ENCODE results near the gene NLRP14.

Gene NLRP14
- total RNA-seq, result 0 reads per million in 4 donors

- no peak for DNase-seq
Observed at GRCh38 chr11:7020183-7020917, at the start of gene NLRP14, which contains the start of gene ZNF214. NLRP14 (plus strand) TSS chr11:7020479; CDS start chr11:7038587, 18,108 bp downstream. ZNF214 (minus strand) TSS chr11:7020346; CDS start chr11:7002835, 17,511 bp downstream.

DNA sequence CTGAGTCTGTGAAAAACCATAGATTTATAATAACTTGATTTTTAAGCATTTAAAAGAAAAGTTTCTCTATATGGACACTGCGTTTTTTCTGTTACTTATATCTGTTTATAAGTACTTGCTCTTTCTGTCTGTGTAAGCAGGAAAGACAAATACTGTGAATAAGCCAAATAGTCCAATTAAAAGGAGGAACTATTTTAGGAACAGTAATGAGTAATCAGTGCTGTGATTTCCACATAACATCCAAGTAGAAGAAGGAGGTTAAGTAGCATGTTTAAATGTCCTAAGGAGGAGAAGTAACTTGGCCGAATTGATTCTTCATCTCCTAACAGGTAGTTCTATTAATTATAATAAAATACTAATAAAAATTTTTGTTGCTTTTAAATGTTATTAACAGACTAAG, 40.9 kb upstream of the NLRP14 start:
- no peak for DNase-seq

DNA sequence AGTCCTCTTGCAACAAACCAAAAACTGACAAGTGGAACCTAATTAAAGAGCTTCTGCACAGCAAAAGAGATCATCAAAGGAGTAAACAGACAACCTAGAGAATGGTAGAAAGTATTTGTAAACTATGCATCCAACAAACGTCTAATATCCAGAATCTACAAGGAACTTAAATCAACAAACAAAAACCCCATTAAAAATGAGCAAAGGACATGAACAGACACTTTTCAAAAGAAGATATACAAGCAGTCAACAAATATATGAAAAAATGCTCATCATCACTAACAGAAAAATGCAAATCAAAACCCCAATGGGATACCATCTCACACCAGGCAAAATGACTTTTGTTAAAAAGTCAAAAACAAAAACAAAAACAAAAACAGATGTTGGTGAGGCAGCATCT, 33.8 kb upstream of the NLRP14 start:
- no peak for DNase-seq

DNA sequence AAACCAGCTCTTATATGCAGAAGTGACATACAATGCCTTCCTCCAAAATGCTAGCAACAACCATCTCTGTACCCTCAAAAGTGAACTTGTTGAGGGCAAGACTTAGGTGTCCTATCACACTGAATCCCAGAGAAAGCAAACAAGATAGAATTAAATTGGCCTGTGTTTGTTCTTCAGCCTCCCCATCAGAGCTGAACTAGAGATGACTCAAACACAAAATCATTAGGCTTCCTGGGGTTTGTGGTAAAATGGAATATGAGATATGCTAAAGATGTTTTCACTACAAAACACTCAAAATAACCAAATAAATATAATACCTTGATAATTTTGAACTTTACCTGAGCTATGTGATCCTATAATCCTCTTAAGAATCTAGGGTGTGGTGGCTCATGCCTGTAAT, 31.8 kb upstream of the NLRP14 start:
- no peak for DNase-seq

GRCh38 chr11:6991227-6991626, 29.1 kb upstream of the NLRP14 start:
- DNase-seq, result no peak

DNA sequence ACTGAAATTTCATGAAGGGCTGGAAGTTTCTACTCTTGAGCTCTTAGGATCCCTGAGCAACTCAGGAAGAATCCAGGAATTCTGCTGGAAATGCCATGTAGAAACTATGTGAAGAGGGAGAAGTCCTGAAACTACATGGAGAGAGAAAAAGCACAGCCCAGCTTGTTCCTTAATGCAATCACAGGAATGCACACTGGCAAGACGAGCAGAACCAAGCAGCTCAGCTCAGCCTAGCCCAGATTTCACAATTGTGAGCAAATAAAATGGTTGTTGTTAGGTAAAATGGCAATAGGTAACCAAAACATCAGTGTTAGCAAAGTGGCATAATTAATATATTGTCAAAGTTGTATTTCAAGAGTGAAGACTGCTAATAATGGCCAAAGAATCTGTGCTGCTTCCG, 28.3 kb upstream of the NLRP14 start:
- no peak for DNase-seq

GRCh38 chr11:6992457-6993417, 27.5 kb upstream of the NLRP14 start:
- DNase-seq, result no peak

- DNase-seq, result no peak
Observed at GRCh38 chr11:6995703-6996102, 24.6 kb upstream of the NLRP14 start.

DNA sequence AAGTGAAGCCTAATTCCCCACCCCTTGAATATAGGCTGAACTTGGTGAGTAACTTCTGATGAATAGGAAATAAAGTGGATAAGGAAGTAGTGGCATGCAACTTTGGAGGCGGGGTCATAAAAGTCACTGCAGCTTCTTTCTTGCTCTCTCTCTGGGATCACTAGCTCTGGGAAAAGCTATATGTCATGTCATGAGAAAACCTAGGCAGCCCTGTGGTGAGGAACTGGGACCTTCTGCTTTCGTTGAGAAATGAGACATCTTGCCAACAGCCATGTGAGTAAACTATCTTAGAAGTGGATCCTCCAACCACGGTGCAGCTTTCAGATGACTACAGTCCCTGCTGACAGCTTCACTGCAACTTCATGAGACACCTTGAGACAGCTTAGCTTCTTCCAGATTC, 15.8 kb upstream of the NLRP14 start:
- DNase-seq, result no peak

- no peak for DNase-seq
Observed at GRCh38 chr11:7014118-7014517, 6.2 kb upstream of the NLRP14 start.

GRCh38 chr11:7016011-7016410, 4.3 kb upstream of the NLRP14 start:
- DNase-seq, result no peak

DNA sequence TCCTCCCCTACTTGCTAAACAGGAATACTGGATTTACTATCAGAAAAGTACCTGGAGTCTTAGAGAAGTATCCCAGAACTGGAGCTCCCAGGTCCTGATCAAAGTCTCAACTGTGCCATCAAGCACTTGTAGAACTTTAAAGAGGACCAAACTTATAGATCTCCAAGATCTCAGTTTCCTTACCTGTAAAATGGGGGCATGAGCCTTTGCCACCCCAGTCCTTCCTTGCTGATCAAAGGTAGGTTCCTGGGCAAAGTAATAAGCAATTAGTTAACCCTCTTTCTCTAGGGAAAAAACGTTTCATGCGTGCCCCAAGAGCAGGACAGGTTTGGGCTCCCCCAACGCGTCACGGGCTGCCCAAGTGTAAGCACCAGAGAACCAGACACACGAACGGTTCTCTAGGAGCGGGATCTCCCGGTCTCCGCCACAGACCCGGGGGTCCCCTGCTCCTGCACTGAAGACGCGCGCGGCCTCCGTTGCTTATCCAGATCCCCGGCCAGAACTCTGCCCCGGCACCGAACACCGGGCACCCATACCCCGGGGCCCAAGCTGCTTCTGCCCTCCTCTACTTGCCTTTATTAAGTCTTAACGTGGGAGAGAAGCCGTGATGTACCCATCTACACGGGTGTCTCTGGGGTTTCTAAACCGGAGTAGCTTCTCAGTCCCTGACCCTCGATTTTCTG, 638 bp upstream of the NLRP14 start:
- no peak for DNase-seq

DNA sequence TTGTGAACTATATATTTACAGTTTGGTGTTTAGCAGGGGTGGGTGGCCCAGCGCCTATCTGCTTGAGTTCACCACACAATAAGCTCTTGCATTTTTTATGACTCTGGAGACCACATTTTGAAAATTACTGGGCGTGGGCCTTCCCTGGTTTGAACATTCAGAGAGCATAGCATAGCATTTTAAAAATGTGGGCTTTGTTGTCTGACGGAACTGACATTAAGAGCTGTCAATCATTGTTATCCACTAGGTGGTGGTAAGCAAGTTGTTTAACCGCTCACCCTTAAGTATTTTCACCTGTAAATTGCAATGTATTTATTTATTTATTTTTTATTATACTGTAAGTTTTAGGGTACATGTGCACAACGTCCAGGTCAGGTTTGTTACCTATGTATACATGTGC, 1.0 kb downstream of the NLRP14 start:
- DNase-seq, result no peak

GRCh38 chr11:7028141-7028540, 7.9 kb downstream of the NLRP14 start:
- no peak for DNase-seq

DNA sequence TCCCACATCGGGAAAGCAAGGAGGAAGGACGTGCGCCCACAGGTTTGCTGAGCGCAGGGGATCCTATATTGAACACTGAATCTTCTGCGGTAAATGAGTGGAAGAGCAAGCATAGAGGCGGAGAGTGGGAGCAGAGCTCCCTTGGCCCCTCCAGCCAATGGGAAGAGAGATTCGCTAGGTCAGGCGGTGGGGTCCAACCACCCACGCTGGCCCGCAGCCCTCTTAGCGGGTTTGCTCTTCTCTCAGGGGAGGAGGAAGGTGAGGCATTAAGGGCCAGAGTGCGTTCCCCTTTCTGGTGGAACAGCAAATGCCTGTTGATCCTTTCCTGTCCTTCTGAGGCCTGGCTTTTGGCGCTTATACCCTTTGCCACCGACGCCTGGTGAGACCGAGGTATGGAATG, 10.6 kb downstream of the NLRP14 start:
- DNase-seq, result no peak

DNA sequence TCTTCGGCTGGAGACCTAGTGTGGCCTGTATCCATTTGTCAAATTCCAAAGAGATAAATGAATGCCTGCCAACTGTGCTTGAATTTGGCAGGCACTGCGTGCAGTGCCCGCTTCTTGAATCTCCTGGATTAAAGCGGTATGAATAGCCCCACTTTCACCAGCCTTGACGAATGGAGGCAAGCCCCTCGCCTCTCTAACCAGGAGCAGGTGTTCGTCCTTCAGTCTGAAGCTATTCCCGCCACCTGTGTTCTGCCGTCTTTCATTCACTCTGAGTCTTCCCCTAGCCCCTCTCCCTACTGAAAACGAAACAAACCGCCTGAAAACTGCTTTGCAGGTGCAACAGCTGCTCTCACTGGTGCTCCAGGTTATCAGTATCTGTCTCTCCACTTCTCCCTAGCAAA, 11.2 kb downstream of the NLRP14 start:
- DNase-seq, result no peak

DNA sequence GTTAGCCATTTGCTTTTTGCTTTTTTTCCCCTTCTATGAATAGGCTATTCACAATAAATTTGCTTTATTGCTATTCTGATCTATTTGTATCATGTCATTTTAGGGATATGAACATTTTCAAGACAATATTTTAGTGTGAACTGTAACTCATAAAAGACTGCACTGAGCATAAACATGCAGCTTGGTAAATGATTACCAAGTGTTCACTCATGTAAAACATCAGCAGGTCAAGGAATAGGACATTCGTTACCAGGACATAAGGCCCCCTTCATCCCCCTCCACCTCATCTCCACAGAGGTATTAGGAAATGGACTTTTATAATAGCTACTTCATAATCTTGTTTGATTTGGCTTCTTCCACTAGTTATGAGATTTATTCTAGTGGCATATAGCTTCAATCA, 12.4 kb downstream of the NLRP14 start:
- DNase-seq, result no peak

DNA sequence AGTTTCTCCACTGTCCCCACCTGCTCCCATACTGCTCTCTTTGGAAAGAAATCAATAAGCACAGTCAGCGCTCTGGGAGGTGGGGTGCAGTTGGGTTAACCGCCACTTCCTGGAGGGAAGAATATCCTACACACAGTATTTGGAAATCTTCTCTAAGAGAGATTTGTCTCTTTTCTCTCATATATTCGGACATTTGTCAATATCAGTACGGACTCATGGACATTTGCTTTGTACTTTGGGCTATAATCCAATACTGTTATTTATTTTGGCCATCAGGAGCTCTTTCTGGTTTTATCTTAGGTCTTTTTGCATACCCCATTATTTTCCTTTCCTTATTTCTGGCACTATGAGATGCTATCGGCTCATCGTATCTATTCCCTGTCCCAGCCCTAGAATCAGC, 13.7 kb downstream of the NLRP14 start:
- no peak for DNase-seq

- no peak for DNase-seq
Observed at GRCh38 chr11:7046474-7047175, 26.3 kb downstream of the NLRP14 start.

DNA sequence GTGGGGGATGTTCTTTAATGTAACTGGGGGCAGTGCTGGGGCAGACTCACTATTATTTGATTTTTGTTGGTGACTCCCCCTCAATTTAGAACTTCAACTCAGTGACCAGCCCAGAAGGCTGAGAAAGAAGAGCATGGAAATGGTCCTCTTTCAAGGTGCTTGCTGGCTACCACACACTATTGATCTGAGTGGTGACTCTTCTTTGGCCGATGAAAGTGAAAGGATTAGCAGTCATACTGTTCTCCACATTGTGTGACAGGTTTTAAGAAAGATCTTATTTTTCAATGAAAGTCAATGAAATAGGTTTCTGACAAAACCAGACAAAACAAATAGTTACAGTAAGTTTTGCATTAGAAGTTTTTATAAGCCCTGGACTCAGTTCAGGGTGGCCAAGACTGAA, 29.9 kb downstream of the NLRP14 start:
- DNase-seq, result no peak

DNA sequence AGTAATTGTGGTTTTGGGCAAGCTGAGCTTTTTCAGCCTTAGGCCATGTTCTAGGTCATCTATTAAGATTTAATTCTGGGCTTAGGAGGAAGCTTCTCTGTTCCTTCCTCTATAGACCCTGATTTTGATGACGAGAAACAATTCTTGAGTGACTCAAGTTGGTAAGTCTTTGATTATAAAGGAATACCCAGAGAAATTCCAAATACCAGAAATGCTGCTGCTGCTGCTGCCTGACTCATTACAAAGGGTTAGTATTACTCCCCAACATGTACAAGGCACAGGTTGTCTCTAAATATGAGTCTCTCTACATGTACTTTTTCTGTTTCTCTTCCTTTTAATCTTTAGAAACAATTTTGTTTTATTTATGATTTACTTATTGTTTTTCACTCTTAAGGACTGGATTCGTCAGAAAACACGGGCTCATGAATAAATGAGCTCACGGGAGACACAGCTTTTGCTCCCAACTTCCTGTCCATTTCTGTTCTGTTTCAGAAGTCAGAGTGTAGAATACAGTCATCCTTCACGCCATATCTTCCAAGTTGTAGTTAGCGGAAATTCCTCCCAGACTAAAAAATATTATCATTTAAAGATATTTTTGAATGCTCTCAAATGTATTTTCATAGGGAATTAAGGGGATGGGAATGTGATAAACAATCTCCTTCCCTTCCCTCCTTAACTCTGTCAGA, 36.7 kb downstream of the NLRP14 start:
- DNase-seq, result no peak

DNA sequence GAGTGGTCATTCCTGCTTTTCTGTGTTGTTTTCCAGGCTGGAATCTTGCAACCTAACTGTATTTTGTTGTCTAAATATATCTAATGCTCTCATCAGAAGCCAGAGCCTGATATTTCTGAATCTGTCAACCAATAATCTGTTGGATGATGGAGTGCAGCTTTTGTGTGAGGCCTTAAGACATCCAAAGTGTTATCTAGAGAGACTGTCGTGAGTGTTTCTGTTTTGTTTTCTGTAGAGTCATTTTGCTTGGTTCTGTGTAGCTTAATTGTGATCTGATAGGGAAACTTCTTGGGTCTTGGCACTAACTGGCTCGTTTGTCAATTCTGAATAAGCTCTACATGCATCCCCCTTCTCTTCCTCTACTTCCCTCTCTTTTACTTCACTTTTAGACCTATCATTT, 37.4 kb downstream of the NLRP14 start:
- no peak for DNase-seq

Measured in T-helper 1 cell (primary cell).